ENCODE measurements around the gene RAB29.

The RAB29 gene

GRCh38 chr1:205794011-205794730, 18.9 kb upstream of the RAB29 start:
- no peak for DNase-seq

- DNase-seq, result no peak
Measured at GRCh38 chr1:205792961-205793673, 17.8 kb upstream of the RAB29 start.

DNA sequence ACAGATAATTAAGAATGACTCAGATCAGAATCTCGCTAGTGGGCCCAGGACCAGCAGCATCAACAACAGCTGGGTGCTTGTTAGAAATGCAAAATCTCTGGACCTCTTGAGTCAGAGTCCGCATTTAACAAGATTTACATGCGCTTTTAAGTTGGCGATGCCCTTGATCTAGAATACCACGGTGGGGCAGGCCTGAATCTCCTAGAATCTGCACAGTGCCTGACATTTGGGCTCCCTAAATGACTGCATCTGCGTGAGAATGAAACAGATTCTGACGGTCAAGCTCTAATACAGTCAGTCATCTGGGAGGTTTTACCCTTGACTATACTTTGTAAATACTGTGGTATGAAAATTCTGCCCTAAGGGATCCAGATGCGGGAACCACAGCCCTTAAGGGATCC, 17.2 kb upstream of the RAB29 start:
- no peak for DNase-seq

GRCh38 chr1:205791568-205792180, 16.4 kb upstream of the RAB29 start:
- peak; percentile 75 for DNase-seq

- DNase-seq, result no peak
Measured at GRCh38 chr1:205787287-205787916, 12.1 kb upstream of the RAB29 start.

GRCh38 chr1:205786601-205787000, 11.3 kb upstream of the RAB29 start:
- DNase-seq, result no peak

GRCh38 chr1:205785446-205785845, 10.2 kb upstream of the RAB29 start:
- no peak for DNase-seq

GRCh38 chr1:205783904-205784303, 8.6 kb upstream of the RAB29 start:
- DNase-seq, result no peak

DNA sequence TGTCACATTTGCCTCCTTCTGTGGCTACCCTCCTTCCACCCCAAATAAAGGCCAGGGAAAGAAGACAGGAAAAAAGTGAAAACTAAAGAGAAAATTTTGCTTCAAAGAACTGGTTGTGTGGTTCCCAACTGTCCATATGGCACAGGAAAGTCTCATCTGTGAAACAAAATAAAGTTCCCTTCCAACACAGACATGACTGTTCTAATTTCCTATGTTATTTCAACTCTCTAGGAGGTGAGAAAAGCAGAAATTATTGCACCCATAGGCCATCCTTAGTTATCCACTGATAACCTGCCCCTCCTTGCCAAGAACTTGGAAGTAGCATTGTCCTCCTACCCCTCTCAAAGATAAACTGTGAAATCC, 8.1 kb upstream of the RAB29 start:
- no peak for DNase-seq

- DNase-seq, result no peak
Measured at GRCh38 chr1:205782627-205783432, 7.5 kb upstream of the RAB29 start.

GRCh38 chr1:205780335-205780734, 5.1 kb upstream of the RAB29 start:
- DNase-seq, result no peak

DNA sequence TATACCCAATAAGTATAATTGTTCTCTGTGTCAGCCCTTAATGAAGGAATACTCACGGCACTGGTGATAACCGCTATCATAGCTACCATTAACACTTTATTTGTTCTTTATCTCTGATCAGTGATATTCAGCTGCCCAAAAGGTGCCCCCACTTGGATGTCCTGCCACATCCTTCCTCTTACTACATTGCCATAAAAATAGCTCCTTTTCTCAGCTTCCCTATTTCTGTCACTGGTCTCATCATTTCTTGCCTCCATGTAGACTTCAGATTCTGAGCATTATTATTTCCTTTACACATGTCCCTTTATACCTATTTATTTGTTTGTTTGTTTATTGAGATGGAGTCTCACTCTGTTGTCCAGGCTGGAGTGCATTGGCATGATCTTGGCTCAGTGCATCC, 2.7 kb upstream of the RAB29 start:
- no peak for DNase-seq

GRCh38 chr1:205775717-205776056, 405 bp upstream of the RAB29 start:
- DNase-seq, result no peak

DNA sequence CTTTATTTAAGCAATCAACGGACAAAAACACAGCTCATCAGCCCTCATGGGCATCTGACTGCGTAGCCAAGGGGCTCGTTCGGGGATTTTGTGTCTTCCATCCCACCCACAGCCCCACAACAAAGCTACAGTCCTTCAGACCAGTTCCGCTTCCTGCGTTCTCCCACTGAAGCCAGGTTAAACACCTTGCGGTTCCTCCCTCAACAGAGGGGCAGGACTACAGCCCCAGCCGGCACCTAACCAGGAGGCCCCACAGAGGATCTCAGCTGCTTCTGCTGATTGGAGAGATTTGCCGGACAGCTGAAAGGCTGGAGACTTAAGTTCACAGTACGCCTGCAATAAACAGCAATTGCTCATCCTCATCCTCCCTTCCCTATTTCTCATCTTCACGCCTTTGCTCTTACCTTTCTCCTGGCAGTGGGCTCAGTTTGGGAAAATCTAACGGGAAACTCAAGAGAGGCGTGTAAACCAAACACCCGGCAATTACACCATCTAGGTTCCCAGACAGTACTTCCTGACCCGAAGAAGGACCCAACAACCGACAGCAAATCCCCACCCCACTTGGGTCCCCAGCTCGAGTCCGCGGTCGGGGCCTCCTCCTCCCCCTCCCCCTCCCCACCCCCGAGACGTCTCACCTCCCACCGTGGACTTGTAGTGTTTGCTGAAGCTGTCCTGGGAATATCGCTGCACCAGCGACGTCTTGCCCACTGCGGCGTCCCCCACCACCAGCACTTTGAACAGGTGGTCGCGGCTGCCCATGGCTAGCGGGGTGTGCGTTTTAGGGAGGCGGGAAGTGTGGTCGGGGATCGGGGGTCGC, 876 bp downstream of the RAB29 start:
- peak; percentile 48 for DNase-seq

DNA sequence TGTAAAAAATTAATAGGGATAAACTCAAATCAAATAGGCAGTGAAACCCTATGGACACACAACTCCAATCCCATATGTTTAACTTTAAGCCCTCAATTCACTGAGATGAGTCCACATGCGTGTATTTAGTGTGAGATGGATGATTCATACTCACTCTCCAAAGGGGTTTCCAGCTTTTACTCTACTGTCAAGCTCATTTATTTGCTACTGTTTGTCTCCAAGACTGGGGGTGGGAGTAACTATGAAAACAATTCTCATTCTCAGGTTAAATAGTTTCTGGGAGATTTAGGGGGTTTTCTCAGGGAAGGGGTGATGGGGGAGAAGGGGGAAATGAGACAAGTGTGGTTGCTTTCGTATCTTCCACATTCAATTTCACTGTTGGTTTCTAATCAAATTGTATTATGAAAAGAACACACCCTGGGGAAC, 2.7 kb downstream of the RAB29 start:
- DNase-seq, result no peak

DNA sequence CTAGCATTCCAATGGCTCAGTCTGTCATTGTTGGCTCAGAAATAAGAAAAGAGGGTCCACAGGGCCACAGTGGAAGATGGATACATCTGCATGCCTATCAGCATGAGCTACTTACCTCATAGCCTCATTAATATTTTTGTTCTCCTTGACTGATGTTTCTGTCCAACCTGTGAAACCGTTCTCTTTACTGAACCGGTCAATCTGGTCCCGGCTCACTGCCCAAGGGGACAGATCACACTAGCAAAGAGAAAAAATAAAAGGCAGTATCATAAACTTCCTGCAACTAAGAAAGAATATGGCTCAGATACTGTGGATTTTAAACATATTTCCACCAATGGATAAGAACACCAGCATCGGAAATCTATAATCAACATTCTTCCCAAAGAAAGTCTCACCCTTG, 4.7 kb downstream of the RAB29 start:
- DNase-seq, result no peak

- DNase-seq, result no peak
Measured at GRCh38 chr1:205769641-205770365, 5.5 kb downstream of the RAB29 start.

DNA sequence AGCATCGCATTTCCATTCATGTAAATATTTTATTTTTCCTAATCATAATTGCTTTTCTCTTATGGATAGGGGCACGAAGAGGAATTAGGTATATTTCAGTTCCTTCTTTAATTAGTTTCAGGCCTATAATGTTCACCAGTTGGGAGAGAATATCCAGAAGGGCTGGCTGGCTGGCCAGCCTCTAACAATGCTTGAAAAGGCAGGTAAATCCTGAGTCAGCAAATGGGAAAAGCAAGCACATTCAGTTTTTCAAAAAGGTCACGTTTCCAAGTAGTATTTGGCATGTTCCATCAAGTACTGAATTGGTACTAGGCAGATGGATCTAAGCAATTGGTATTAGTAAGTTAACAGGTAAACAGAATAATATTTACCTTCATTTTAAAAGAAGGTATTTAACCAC, 8.0 kb downstream of the RAB29 start:
- DNase-seq, result no peak

DNA sequence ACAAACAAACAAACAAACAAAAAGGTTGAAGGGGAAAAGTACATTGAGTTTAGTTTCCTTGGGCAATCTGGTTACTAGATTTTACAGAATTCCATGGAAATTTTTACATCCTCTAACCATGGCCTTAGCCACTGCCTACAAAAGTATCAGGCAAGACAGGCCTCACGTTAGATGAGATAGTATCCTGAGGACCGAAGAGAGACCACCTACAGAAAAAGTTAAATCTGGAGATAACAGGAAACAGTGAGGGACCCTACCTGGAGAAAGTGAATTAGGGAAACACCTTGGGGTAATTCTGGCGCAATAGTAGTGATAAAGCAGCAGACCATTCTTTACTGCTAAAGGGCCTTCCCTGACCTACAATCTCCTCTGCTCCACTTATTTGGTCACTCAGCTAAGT, 8.7 kb downstream of the RAB29 start:
- no peak for DNase-seq

DNA sequence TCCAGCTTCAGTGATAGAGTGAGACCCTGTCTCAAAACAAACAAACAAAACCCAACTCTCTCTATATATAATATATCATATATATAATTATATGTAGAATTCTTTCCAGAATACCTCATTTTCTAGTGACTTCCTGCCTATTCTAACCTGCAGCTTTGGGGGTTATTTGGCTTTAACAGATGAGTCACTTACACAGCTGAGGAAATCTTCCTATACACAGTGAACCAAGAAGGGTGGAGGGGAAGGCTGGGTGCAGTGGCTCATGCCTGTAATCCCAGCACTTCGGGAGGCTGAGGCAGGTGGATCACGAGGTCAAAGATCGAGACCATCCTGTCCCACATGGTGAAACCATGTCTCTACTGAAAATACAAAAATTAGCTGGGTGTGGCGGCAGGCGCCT, 9.2 kb downstream of the RAB29 start:
- DNase-seq, result no peak

- DNase-seq, result no peak
Measured at GRCh38 chr1:205764578-205764977, 10.7 kb downstream of the RAB29 start.
